K562 (cell line): Measurements from ENCODE around the gene PDLIM4. TPM values are rescaled to one million over a fixed set of nuclear protein-coding genes. Genes with fewer than 3 reads are reported as not detected.
A peak's percentile ranks its signal among the peaks of the same experiment; 100 is the strongest.

ENCODE experiments used
- DMBX1 ChIP-seq: fragments of 250-450 bp; sonication (Bioruptor Pico); IDR thresholded peaks from 2 replicates; pipeline ENCODE4 v1.8.0; 2022; ENCODE audit warnings: inconsistent platforms, mild to moderate bottlenecking, moderate library complexity, borderline replicate concordance
- ESRRA ChIP-seq: fragments of 450-650 bp; IDR thresholded peaks from 2 replicates; pipeline ENCODE4 v1.6.1; 2014; ENCODE audit warnings: low read depth, mild to moderate bottlenecking, moderate library complexity, borderline replicate concordance
- ID3 ChIP-seq, 2 experiments: fragments of 250-450 bp in 1 of 2; fragments of 450-650 bp in 1 of 2; sonication (Bioruptor Pico) in 1 of 2; IDR thresholded peaks; 2 replicates each; pipeline versions ENCODE4 v1.6.1 to v1.8.0; 2016 to 2021; ENCODE audit warnings: mild to moderate bottlenecking in 2 of 2, moderate library complexity in 2 of 2, missing compliant biosample characterization in 1 of 2, missing genetic modification characterization in 1 of 2
- IRF2 ChIP-seq: sonication (generic); formaldehyde crosslinking; IDR thresholded peaks from 2 replicates; pipeline ENCODE4 v1.8.1; 2022; ENCODE audit warnings: mild to moderate bottlenecking, missing genetic modification reagents
- MECOM ChIP-seq: fragments of 250-450 bp; sonication (Bioruptor Pico); IDR thresholded peaks from 2 replicates; pipeline ENCODE4 v1.8.0; 2022; ENCODE audit warnings: inconsistent platforms
- MGA ChIP-seq: fragments of 450-650 bp; IDR thresholded peaks from 2 replicates; pipeline ENCODE4 v1.6.1; 2016; ENCODE audit warnings: mild to moderate bottlenecking, moderate library complexity
- RNF2 ChIP-seq: sonication (generic); IDR thresholded peaks from 2 replicates; pipeline ENCODE4 v1.6.1; 2016
- ZNF518B ChIP-seq: fragments of 250-450 bp; sonication (Bioruptor Pico); IDR thresholded peaks from 2 replicates; pipeline ENCODE4 v1.5.0; 2021; ENCODE audit warnings: mild to moderate bottlenecking, moderate library complexity
- polyA plus RNA-seq, 8 experiments: library from polyadenylated mRNA; depleted of rRNA in 4 of 8; stranded (reverse) in 5 of 8; unstranded in 3 of 8; fragments of >200 nt; fragmentation: Nextera tagmentation in 2 of 8; fragmentation: Illumina TruSeq in 1 of 8; extraction: Ambion mirVana in 2 of 8; extraction: Trizol in 1 of 8; gene quantifications; 2 replicates each; pipeline versions ENCODE4 v1.2.1 to v1.2.3, GENCODE V29; 2011 to 2014; ENCODE audit warnings: inconsistent platforms in 1 of 8, missing spikeins in 1 of 8
- total RNA-seq, 7 experiments: library from RNA; depleted of rRNA in 6 of 7; stranded (reverse); fragments of >200 nt in 6 of 7; fragmentation: Illumina TruSeq in 2 of 7; extraction: Trizol in 2 of 7; gene quantifications; 2 replicates each; pipeline versions ENCODE4 v1.2.1 to v1.2.3, GENCODE V29; 2011 to 2021; ENCODE audit warnings: low replicate concordance in 1 of 7

Gene PDLIM4
- total and polyA plus RNA-seq, 9 of the 15 experiments (the other 6 are each of a cell fraction or from before 2014, with no cell fraction given): 0.28 to 32.8 (median 13.1) TPM

GRCh38 chr5:132315529-132316067 lies 58.1 kb downstream of the PDLIM4 start (continued):
- TF ChIP-seq MGA (peak; percentile 71), IRF2 (CRISPR knock-in tag) (no peak), ESRRA (no peak), MECOM (0 out of 2 replicates have a peak, but pooled peaks have one; percentile 5), ID3 (CRISPR knock-in tag; IDR thresholded peaks at IDR 0.05) (no peak), ID3 (tag; IDR thresholded peaks at IDR 0.05) (0 out of 2 replicates have a peak, but pooled peaks have one; percentile 40), RNF2 (peak; percentile 56; the same call in 1 of the 2 replicates), DMBX1 (CRISPR knock-in tag) (peak; percentile 91), ZNF518B (CRISPR knock-in tag) (no peak)
